PC-9 (cell line): ENCODE results near the gene PRKX. TPM values are rescaled to one million over a fixed set of nuclear protein-coding genes. Genes with fewer than 3 reads are reported as not detected.
"Not testable (repeated sequence)": the region's sequence is repeated elsewhere in the genome, so short reads cannot be mapped to it uniquely, and the experiment has no call there.

Experiments used
- BruUV-seq: library from RNA; stranded (reverse); fragments of 400-500 nt; replicated peaks from 2 replicates; lab custom pipeline; 2021; lab: Mats Ljungman, UMichigan
- CTCF ChIA-PET: fragments of 300-600 bp; sonication (Branson Sonifier 250); formaldehyde crosslinking; loops from one replicate; lab custom pipeline; 2022; ENCODE audit warnings: antibody characterized with exemption; lab: Charles Lee
- POLR2A ChIA-PET: fragments of 300-600 bp; sonication (Branson Sonifier 250); formaldehyde crosslinking; loops from one replicate; lab custom pipeline; 2022; ENCODE audit warnings: antibody characterized with exemption; ENCODE audit not compliant: unreplicated experiment; lab: Charles Lee
- DNase-seq, 2 experiments: peaks; one replicate each; pipeline versions ENCODE4 v3.0.0 to v3.0.0-alpha.2; 2015 to 2022; ENCODE audit warnings: mixed read lengths in 1 of 2
- H2AFZ ChIP-seq: fragments of 200-600 bp; sonication (generic); 2 replicates; pipeline ENCODE4 v1.8.1; 2017; ENCODE audit warnings: antibody characterized with exemption
- H3F3A ChIP-seq: fragments of 200-600 bp; sonication (generic); 2 replicates; pipeline ENCODE4 v1.8.1; 2017; ENCODE audit warnings: antibody characterized with exemption, mild to moderate bottlenecking, low read depth; ENCODE audit not compliant: insufficient read depth
- H3K27ac ChIP-seq: fragments of 200-600 bp; sonication (generic); 2 replicates; pipeline ENCODE4 v1.6.1; 2016; ENCODE audit warnings: mixed run types
- H3K27me3 ChIP-seq: fragments of 200-600 bp; sonication (generic); 2 replicates; pipeline ENCODE4 v1.6.1; 2016; ENCODE audit warnings: low read depth, mixed run types; ENCODE audit not compliant: insufficient read depth
- H3K36me3 ChIP-seq: fragments of 200-600 bp; sonication (generic); 2 replicates; pipeline ENCODE4 v1.6.1; 2016; ENCODE audit warnings: low read depth, mixed run types
- H3K4me1 ChIP-seq: fragments of 200-600 bp; sonication (generic); replicated peaks from 2 replicates; pipeline ENCODE4 v1.6.1; 2016; ENCODE audit warnings: mixed run types; ENCODE audit not compliant: insufficient read depth
- H3K4me2 ChIP-seq: fragments of 200-600 bp; sonication (generic); 2 replicates; pipeline ENCODE4 v1.6.1; 2017; ENCODE audit warnings: mixed run types
- H3K4me3 ChIP-seq: fragments of 200-600 bp; sonication (generic); 2 replicates; pipeline ENCODE4 v1.6.1; 2016; ENCODE audit warnings: mixed run types
- H3K79me2 ChIP-seq: fragments of 200-600 bp; sonication (generic); 2 replicates; pipeline ENCODE4 v1.6.1; 2017; ENCODE audit warnings: low read depth, mixed run types
- H3K9me2 ChIP-seq: fragments of 200-600 bp; sonication (generic); 2 replicates; pipeline ENCODE4 v1.8.1; 2017; ENCODE audit warnings: mild to moderate bottlenecking; ENCODE audit not compliant: insufficient read depth
- H3K9me3 ChIP-seq: fragments of 200-600 bp; sonication (generic); 2 replicates; pipeline ENCODE4 v1.8.1; 2016; ENCODE audit warnings: low read depth; ENCODE audit not compliant: insufficient read depth
- H4K20me1 ChIP-seq: fragments of 200-600 bp; sonication (generic); 2 replicates; pipeline ENCODE4 v1.8.1; 2017; ENCODE audit not compliant: insufficient read depth
- EZH2 ChIP-seq: fragments of 200-600 bp; sonication (generic); IDR thresholded peaks from 2 replicates; pipeline ENCODE4 v1.8.0; 2017; ENCODE audit warnings: antibody characterized with exemption, low read depth
- intact Hi-C: fragments of 100-400 bp; cut with micrococcal nuclease; formaldehyde crosslinking; loops from one replicate; pipeline ENCODE4 v1.10.0; 2022; ENCODE audit not compliant: unreplicated experiment
- total RNA-seq: library from RNA; stranded (reverse); gene quantifications from 2 replicates; pipeline ENCODE4 v1.2.3, GENCODE V29; 2021
- TF ChIP-seq, protein P1 (sequence below): fragments of 200-600 bp; sonication (generic); conservative IDR thresholded peaks from 2 replicates; pipeline ENCODE4 v1.6.1; 2017; ENCODE audit warnings: mixed run types, antibody characterized with exemption, mild to moderate bottlenecking, moderate library complexity

The PRKX gene
- total RNA-seq, 1 experiment from 2014 or later: 31.5 TPM

DNA sequence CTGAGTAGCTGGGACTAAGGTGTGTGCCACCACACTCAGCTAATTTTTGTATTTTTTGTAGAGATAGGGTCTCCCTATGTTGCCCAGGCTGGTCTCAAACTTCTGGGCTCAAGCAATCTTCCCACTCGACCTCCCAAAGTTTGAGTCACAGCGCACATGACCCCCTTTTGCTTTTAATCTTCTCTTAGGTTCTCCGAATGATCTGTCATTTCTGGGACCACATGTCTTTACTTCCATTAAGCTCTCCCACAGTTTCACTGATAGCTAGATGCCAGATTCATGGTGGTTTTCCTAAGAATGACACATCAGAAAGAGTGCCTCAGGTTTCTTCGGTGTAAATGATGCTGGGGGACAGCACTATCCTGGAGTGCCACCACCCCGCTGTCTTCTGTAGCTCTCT is 17.9 kb downstream of the PRKX start:
- no peak for DNase-seq
- H3K27ac ChIP-seq: no peak overlapping the region
- no peak for TF ChIP-seq EZH2
- TF ChIP-seq, protein P1, sequence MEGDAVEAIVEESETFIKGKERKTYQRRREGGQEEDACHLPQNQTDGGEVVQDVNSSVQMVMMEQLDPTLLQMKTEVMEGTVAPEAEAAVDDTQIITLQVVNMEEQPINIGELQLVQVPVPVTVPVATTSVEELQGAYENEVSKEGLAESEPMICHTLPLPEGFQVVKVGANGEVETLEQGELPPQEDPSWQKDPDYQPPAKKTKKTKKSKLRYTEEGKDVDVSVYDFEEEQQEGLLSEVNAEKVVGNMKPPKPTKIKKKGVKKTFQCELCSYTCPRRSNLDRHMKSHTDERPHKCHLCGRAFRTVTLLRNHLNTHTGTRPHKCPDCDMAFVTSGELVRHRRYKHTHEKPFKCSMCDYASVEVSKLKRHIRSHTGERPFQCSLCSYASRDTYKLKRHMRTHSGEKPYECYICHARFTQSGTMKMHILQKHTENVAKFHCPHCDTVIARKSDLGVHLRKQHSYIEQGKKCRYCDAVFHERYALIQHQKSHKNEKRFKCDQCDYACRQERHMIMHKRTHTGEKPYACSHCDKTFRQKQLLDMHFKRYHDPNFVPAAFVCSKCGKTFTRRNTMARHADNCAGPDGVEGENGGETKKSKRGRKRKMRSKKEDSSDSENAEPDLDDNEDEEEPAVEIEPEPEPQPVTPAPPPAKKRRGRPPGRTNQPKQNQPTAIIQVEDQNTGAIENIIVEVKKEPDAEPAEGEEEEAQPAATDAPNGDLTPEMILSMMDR: no peak
- no peaks in the 10 kb centered on the region for H4K20me1 ChIP-seq
- H3K4me3 ChIP-seq: no peak overlapping the region
- no peaks in the 10 kb centered on the region for H3K9me2 ChIP-seq
- H3K27me3 ChIP-seq: no peaks in the 10 kb centered on the region
- no peaks in the 10 kb centered on the region for H3K36me3 ChIP-seq
- BruUV-seq: no TSS peak
- no peaks in the 10 kb centered on the region for H3F3A ChIP-seq
- H3K4me2 ChIP-seq: no peak overlapping the region
- 0 out of 2 replicates have a peak, but pooled peaks cover 4% of the 10 kb centered on the region for H3K79me2 ChIP-seq
- ChIA-PET POLR2A (no interaction called here), CTCF (no interaction called here)
- no peaks in the 10 kb centered on the region for H3K4me1 ChIP-seq
- no peak overlapping the region for H2AFZ ChIP-seq
- intact Hi-C loops: no loop called here
- H3K9me3 ChIP-seq: no peaks in the 10 kb centered on the region

DNA sequence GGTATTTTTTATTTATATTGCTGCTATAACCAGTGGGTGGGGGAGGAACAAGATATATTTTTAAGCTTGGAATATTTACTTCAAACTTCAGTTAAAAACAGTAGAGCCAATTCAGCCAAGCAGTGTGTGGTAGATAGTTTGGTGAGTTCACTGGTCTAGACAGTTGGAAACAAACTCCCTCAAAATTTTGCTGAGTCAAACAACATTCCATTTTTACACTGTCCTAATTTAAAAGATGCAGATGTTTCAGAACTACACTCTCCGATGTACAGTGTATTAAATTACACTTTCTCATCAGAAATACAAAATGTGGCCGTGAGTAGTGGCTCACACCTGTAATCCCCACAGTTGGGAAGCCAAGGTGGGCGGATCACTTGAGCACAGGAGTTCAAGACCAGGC is 23.3 kb downstream of the PRKX start:
- intact Hi-C loops: no loop called here
- H3K27ac ChIP-seq: no peak overlapping the region
- H2AFZ ChIP-seq: no peak overlapping the region
- CTCF ChIA-PET: no interaction called here
- no TSS peak for BruUV-seq
- TF ChIP-seq EZH2: no peak
- TF ChIP-seq, protein P1: no peak
- DNase-seq: no peak
- H3K9me3 ChIP-seq: no peaks in the 10 kb centered on the region
- H4K20me1 ChIP-seq: no peaks in the 10 kb centered on the region
- H3K79me2 ChIP-seq: no peaks in the 10 kb centered on the region
- H3F3A ChIP-seq: no peaks in the 10 kb centered on the region
- H3K36me3 ChIP-seq: no peaks in the 10 kb centered on the region
- H3K9me2 ChIP-seq: no peaks in the 10 kb centered on the region
- H3K27me3 ChIP-seq: no peaks in the 10 kb centered on the region
- no peak overlapping the region for H3K4me2 ChIP-seq
- H3K4me1 ChIP-seq: no peaks in the 10 kb centered on the region
- H3K4me3 ChIP-seq: no peak overlapping the region
- POLR2A ChIA-PET: no interaction called here

DNA sequence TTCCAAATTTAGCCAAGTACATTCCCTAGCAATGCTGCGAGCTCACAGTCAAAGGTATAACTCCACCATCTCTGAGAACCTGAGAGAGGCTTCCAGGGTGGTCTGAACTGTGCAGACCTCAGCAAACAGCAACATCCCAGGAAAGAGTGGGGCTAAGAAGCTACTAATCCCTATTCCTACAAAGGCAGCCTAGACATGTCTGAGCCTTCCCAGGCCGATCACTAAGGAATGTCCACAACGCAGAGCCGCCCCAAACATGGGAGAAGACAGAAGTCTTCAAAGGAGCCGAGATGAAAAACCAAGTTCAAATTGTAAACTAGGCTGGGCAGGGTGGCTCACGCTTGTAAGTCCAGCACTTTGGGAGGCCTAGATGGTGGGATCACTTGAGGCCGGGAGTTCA is 30.2 kb downstream of the PRKX start:
- H3F3A ChIP-seq, H3K4me2 ChIP-seq, intact Hi-C loops, H3K9me3 ChIP-seq, H4K20me1 ChIP-seq, H3K79me2 ChIP-seq, H2AFZ ChIP-seq, H3K27ac ChIP-seq, DNase-seq, CTCF ChIA-PET, H3K27me3 ChIP-seq, H3K36me3 ChIP-seq, H3K4me3 ChIP-seq, H3K4me1 ChIP-seq, POLR2A ChIA-PET, BruUV-seq, H3K9me2 ChIP-seq: not testable (repeated sequence)

DNA sequence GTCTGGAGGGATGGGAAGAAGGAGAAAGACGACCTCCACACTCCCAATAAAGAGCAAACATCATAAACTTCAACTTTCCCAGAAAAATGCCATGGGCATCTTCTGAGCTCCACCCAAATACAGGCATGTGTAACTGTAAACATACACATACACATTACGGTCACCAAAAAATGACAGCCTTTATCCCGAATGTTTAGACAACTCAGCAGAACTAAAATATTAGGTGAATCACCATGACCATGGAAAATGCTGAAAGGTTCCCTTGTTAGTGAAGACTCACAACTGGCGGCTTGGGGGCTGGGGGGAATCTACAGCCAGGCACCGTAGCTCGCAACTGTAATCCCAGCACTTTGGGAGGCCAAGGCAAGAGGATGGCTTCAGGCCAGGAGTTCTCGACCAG is 33.0 kb downstream of the PRKX start:
- no peaks in the 10 kb centered on the region for H3F3A ChIP-seq
- CTCF ChIA-PET: no interaction called here
- no peak overlapping the region for H2AFZ ChIP-seq
- TF ChIP-seq, protein P1: no peak
- TF ChIP-seq EZH2: no peak
- H3K4me3 ChIP-seq: no peak overlapping the region
- H3K4me2 ChIP-seq: no peak overlapping the region
- H3K27me3 ChIP-seq: no peaks in the 10 kb centered on the region
- H3K36me3 ChIP-seq: no peaks in the 10 kb centered on the region
- no peaks in the 10 kb centered on the region for H4K20me1 ChIP-seq
- no peaks in the 10 kb centered on the region for H3K9me2 ChIP-seq
- H3K79me2 ChIP-seq: no peaks in the 10 kb centered on the region
- POLR2A ChIA-PET: no interaction called here
- H3K27ac ChIP-seq: no peak overlapping the region
- H3K4me1 ChIP-seq: no peaks in the 10 kb centered on the region
- intact Hi-C loops: no loop called here
- no TSS peak for BruUV-seq
- no peaks in the 10 kb centered on the region for H3K9me3 ChIP-seq
- DNase-seq: no peak
